C4-2B (cell line): ENCODE data around the gene CIB1.

Experiments used
- CTCF ChIP-seq: fragments of 450-650 bp; conservative IDR thresholded peaks from 2 replicates; pipeline ENCODE4 v1.5.1; 2017; ENCODE audit warnings: mild to moderate bottlenecking
- ZFX ChIP-seq: fragments of 450-650 bp; IDR thresholded peaks from 2 replicates; pipeline ENCODE4 v1.6.1; 2017

- TF ChIP-seq ZFX (no peak), CTCF (no peak)
Observed at GRCh38 chr15:90181776-90182175, 52.0 kb downstream of the CIB1 start.
